NCI-H1105 treated with DMSO at 0.1 percent for 48 hours (cell line): Measurements from ENCODE around the gene PDE7B.
A peak's percentile ranks its signal among the peaks of the same experiment; 100 is the strongest.

ENCODE experiments used
- DNase-seq: peaks from one replicate; lab custom pipeline; 2025; lab: John Stamatoyannopoulos, UW

PDE7B gene

DNA sequence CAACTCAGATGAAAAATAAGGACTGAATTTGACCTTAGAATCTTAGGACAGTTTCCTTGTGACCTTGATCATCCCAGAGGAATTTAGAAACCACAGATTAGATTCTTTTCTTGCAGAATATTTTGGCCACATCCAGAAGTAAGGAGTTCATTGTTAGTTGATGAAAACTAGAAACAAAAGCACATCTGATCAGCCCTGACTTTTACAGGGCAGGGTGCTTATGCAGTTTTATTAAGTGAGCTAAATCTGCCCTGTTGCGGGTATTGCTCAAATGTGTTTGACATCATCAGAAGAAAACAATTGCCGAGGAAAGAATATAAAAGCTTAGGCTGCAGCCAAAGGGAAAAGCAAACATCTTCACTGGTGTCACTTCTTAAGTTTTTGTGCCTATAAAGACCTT, 297.8 kb downstream of the PDE7B start:
- DNase-seq: no peak

GRCh38 chr6:136150961-136151360, 299.5 kb downstream of the PDE7B start:
- no peak for DNase-seq

- DNase-seq: no peak
These were observed 302.3 kb downstream of the PDE7B start for GRCh38 chr6:136153707-136154375.

DNA sequence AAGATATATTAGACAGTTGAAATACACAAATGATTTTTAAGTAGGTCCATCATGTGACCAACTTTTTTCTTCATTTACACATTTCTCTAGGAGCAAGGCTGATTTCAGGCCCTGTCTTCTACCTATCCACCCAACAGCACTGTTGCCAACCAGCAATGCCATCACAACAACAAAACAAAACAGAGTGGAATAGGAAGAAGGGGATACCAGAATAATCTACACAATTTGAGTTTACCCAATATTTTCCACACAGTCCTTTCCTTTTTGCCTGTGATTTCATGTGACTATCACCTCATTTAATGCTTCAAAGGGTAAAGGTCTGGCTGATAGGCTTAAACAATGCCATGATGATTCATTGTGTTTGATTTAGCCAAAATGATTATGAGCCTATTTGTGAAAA, 303.7 kb downstream of the PDE7B start:
- DNase-seq: no peak

GRCh38 chr6:136157743-136158142, 306.2 kb downstream of the PDE7B start:
- DNase-seq: no peak

DNA sequence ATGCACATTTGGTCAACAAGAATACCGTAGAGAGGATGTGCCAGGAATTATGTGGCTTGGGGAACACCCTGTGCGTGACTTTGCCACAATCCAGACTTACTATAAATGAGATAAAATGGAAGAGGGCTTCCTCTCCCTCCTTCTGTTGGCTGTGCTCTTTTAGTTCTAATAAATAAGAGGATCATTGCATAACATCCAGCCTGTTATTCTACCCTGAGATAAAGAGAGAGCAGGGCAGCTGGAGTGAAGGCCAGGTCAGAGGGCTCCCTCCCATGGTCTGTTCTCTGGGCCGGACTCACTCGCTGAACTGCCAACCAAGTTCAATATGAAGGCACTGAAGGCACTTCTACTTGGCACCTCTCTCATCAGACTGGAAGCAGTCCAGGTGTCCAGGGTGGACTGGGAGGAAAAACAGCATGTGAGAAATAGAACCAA, 306.9 kb downstream of the PDE7B start:
- DNase-seq: peak; percentile 25

DNA sequence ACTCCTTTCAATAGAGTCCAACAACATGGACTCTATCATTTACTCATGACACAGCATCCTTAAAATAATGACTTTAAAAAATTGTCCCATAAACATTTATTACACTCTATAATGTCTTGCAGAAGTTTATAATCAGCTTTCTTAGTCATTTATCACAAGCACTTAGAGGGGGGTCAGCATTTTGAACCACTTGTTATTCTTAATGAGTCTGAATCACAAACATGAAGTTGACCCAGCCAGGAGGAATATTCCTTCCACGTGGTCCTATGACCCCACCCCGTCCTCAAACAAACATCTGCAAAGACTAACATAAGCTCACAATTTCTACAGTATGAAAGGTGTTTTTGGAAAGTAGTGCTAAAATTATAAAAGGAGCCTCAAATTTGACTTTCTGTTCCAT, 307.5 kb downstream of the PDE7B start:
- peak; percentile 58 for DNase-seq

- no peak for DNase-seq
These were observed 308.7 kb downstream of the PDE7B start for GRCh38 chr6:136160250-136160649.

DNA sequence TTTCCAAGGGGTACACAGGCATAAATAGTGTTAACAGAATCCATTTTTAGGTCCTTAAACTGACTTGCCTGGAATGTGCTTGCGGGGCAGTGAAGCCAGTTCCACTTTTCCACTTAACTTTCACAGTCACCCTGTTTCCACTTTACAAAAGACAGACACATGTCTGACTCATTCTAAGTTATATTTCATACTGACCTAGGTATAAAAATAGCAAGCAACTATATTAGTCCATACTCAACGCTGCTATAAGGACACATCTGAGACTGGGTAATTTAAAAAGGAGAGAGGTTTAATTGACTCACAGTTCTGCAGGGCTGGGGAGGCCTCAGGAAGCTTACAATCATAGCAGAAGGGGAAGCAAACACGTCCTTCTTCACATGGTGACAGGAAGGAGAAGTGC, 310.4 kb downstream of the PDE7B start:
- DNase-seq: no peak

DNA sequence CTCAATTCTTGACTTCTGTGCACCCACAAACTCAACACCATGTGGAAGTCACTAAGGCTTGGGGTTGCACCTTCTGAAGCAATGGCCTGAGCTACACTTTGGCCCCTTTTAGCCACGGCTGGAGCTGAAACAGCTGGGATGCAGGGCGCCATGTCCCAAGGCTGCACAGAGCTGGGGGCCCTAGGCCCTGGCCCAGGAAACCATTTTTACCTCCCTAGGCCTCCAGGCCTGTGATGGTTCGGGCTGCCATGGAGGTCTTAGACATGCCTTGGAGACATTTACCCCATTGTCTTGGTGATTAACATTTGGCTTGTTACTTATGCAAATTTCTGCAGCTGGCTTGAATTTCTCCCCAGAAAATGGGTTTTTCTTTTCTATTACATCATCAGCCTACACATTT, 311.8 kb downstream of the PDE7B start:
- no peak for DNase-seq

GRCh38 chr6:136166815-136167214, 315.3 kb downstream of the PDE7B start:
- no peak for DNase-seq

DNA sequence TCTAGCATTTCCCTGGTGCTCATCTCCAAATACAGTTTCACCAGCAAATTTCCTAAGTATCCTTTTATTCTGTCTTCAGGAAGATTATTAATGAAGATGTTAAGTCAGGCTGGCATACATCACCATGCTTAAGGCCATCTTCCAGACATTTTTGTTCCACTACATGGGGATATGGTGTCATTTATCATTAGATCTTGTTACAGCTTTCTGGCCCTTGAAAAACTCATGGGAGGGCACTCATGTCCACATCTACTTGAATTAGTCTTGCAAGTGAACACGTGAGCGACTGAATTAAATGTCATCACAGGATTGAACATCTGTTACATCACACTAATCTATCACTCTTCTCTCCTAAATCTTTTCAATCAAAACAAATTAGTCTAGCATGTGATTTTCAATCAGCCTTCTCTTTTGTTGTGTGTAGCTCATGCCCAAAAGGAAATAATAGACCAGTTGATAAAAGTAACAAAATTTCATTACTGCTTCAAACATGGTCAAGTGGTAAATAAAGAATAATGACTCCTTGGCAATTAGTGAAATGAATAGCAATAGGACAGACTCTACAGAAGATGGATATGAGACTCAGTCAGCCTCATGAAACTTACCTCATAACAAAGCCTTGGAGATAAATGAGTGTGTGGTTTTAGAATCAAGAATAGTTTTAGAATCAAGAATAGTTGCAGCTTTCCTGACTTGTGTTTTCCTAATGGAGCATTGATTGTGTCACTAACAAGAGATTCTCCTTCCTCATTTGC, 318.1 kb downstream of the PDE7B start:
- DNase-seq: no peak

DNA sequence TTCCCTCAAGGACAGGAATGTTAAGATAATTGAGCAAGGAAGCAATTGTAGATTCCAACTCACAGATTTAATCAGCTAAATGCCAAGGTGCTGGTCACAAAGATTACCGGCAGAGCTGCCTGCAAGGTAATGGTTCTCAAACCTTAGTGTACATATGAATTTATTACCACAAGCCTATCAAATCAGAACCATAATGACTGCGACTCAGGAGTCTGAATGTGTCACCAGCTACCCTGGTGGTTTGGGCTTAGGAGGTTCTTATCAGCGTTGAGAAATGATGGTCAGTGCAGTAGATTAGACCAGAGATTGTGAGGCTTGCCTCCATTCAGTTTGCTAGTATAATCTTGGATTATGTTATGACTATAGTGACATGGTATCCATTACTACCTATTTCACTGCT, 319.7 kb downstream of the PDE7B start:
- no peak for DNase-seq

DNA sequence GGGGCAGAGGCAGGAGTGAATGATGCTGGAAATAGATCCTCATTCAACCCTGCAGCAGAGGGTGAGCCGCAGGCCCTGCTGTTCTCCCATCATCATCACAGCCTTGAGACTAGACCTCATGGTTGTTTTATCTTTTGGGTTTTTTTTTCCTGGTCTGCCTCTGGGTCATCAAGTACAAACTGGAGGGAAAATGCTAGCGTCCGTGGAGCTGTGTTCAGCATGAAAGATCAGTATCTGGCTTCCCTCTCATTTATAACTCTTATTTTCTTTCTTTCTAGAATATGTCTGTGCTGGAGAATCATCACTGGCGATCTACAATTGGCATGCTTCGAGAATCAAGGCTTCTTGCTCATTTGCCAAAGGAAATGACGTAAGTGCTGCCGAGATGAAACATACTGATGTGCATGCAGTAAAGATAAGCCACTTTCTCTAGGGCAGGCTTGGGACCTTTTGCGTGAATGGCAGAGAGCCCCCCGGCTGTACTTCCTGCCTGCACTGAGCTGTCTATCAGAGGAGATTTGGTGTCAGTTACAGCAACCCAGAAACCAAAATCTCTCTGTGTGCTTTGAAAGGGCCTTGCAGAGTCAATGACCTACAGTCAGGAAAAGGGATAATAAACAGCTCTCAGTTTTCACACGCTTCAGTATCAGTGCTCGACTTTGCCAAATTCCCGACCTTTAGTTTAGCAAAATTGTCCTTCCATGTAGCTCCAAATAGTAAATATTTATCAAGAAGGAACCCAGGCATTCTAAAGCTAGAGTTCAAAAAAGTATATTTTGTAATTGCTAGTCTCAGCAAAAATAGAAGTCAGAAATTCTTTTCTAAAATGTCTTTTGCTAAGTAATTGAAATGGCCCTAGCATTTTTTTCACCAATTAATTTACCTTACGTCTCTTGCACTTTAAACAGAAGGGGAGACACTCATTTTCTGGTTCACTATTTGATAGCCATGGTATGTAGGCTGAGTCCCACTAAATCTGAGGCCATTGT, 322.3 kb downstream of the PDE7B start:
- DNase-seq: no peak

DNA sequence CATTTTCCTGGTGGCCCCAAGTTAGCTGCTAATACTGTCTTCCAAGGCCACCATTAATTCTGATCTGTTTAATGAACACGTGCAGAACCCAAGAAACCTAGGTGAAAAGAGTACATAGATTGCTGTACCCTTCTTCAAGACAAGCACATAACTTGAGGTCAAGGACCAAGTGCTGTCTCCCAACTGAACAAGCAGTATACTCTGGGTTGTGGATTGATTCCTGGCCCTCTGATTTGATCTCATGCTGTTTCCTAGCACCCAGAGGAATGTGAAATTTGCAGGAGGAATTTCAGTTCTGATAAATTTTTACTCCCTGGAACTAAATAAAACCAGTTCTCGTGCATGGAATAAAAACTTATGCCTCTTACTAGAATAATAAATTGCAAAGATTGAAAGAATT, 323.0 kb downstream of the PDE7B start:
- DNase-seq: no peak

DNA sequence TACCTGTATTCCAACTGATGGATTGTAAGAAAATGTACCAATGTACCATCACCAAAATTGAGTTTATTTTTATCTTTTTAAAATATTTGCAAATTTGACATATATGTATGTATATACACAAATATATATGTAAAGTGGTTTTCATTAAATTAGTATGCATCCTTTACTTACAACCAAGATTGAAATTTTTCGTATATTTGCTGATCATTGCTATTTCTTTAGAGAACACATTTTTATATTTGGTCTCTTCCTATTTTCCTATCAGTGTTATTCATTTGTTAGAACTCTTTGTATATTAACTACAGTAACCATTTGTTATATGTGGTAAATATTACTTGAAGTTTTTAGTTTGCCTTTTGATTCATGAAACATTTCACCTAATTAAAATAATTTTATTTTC, 324.4 kb downstream of the PDE7B start:
- no peak for DNase-seq

- DNase-seq: no peak
These were observed 327.2 kb downstream of the PDE7B start for GRCh38 chr6:136178749-136179148.

GRCh38 chr6:136180704-136181511, 329.4 kb downstream of the PDE7B start:
- no peak for DNase-seq

GRCh38 chr6:136181512-136181833, 330.0 kb downstream of the PDE7B start:
- no peak for DNase-seq

DNA sequence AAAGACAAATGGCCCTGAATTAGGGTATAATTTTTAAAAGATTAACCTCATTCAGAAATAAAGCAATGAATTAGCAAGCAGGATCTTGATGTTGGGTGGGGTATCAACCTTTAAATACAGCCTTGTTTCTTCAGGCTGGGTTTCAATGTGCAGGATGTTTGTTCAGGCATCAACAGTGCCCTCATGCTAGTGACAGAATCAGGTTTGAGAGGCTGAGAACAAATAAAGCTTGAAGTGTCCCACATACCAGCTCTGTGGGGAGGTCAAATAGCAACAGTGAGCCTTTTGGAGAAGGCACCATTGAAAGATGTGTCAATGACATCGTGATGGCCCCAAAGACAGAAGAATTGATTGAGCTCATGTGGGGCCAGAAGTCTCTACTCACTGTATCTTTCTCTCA, 330.4 kb downstream of the PDE7B start:
- no peak for DNase-seq

- DNase-seq: no peak
These were observed 333.2 kb downstream of the PDE7B start for GRCh38 chr6:136184738-136185137.

- no peak for DNase-seq
These were observed 334.9 kb downstream of the PDE7B start for GRCh38 chr6:136186363-136186762.
